H1 (cell line): ENCODE data around the gene CST7. TPM values are rescaled to one million over a fixed set of nuclear protein-coding genes. Genes with fewer than 3 reads are reported as not detected.

ENCODE experiments used
- CTCF ChIA-PET: fragments of 300-600 bp; sonication (Branson Sonifier 250); formaldehyde crosslinking; loops from one replicate; lab custom pipeline; 2021; ENCODE audit not compliant: partially characterized antibody; lab: Charles Lee
- POLR2A ChIA-PET: fragments of 300-600 bp; sonication (Branson Sonifier 250); formaldehyde crosslinking; loops from one replicate; lab custom pipeline; 2021; ENCODE audit warnings: inconsistent platforms; ENCODE audit not compliant: partially characterized antibody; lab: Charles Lee
- DNase-seq, 2 experiments: peaks; one replicate each; pipeline versions ENCODE4 v3.0.0 to v3.0.0-alpha.2; 2010 to 2022; ENCODE audit warnings: low spot score in 2 of 2, low read depth in 1 of 2, mixed read lengths in 1 of 2
- FAIRE-seq: peaks from 2 replicates; lab custom pipeline; 2011; peaks lifted over from hg19 to GRCh38; lab: Jason Lieb, UNC
- H2AFZ ChIP-seq: 2 replicates; pipeline ENCODE4 v1.8.1; 2012; ENCODE audit warnings: low read length, inconsistent platforms
- H2AK5ac ChIP-seq: 2 replicates; pipeline ENCODE4 v1.6.1; 2013; ENCODE audit warnings: low read depth, low read length
- H2BK120ac ChIP-seq: replicated peaks from 2 replicates; pipeline ENCODE3; 2013; ENCODE audit warnings: low read depth, low read length, inconsistent platforms
- H2BK12ac ChIP-seq: 2 replicates; pipeline ENCODE4 v1.6.1; 2013; ENCODE audit warnings: low read depth, low read length
- H2BK15ac ChIP-seq: 2 replicates; pipeline ENCODE4 v1.6.1; 2013; ENCODE audit warnings: low read length
- H2BK20ac ChIP-seq: 2 replicates; pipeline ENCODE4 v1.6.1; 2013; ENCODE audit warnings: low read length
- H2BK5ac ChIP-seq: 2 replicates; pipeline ENCODE4 v1.6.1; 2013; ENCODE audit warnings: low read depth, low read length
- H3K14ac ChIP-seq: 2 replicates; pipeline ENCODE4 v1.6.1; 2013; ENCODE audit warnings: inconsistent platforms; ENCODE audit not compliant: insufficient read length
- H3K18ac ChIP-seq: 2 replicates; pipeline ENCODE4 v1.6.1; 2013; ENCODE audit warnings: low read length; ENCODE audit errors: extremely low read depth
- H3K23ac ChIP-seq: 2 replicates; pipeline ENCODE4 v1.6.1; 2013; ENCODE audit warnings: inconsistent platforms; ENCODE audit not compliant: insufficient read length
- H3K23me2 ChIP-seq: 2 replicates; pipeline ENCODE4 v1.6.1; 2013; ENCODE audit warnings: low read depth, low read length
- H3K27ac ChIP-seq: 2 replicates; pipeline ENCODE4 v1.6.1; 2011; ENCODE audit warnings: low read depth, low read length, inconsistent platforms
- H3K27me3 ChIP-seq, 4 experiments: replicated peaks in 1 of 4; 1 replicate in 1 of 4; 2 replicates in 3 of 4; pipeline versions ENCODE4 v1.6.1 to v1.8.1; 2011 to 2013; ENCODE audit warnings: low read length in 3 of 4, mild to moderate bottlenecking in 3 of 4, inconsistent platforms in 2 of 4, mixed read lengths in 2 of 4, moderate library complexity in 1 of 4; ENCODE audit not compliant: control insufficient read depth in 3 of 4, insufficient read depth in 3 of 4; ENCODE audit errors: extremely low read depth in 1 of 4
- H3K36me3 ChIP-seq, 4 experiments: 2 replicates each; pipeline versions ENCODE4 v1.6.1 to v1.8.1; 2011 to 2013; ENCODE audit warnings: mild to moderate bottlenecking in 4 of 4, low read length in 3 of 4, moderate library complexity in 2 of 4, control low read depth in 1 of 4, inconsistent platforms in 1 of 4; ENCODE audit not compliant: insufficient read depth in 4 of 4, control insufficient read depth in 2 of 4
- H3K4ac ChIP-seq: replicated peaks from 2 replicates; pipeline ENCODE3; 2013; ENCODE audit warnings: low read length, low read depth, mixed read lengths, inconsistent platforms; ENCODE audit not compliant: insufficient read length
- H3K4me1 ChIP-seq, 4 experiments: replicated peaks in 1 of 4; 1 replicate in 1 of 4; 2 replicates in 3 of 4; pipeline versions ENCODE4 v1.6.1 to v1.8.1; 2011 to 2013; ENCODE audit warnings: low read length in 3 of 4, inconsistent platforms in 2 of 4, mixed read lengths in 1 of 4; ENCODE audit not compliant: insufficient read depth in 4 of 4, control insufficient read depth in 3 of 4
- H3K4me2 ChIP-seq, 2 experiments: 2 replicates each; pipeline versions ENCODE4 v1.6.1 to v1.8.1; 2011 to 2013; ENCODE audit warnings: low read depth in 2 of 2, low read length in 2 of 2, control low read depth in 1 of 2, inconsistent platforms in 1 of 2, mild to moderate bottlenecking in 1 of 2; ENCODE audit not compliant: insufficient read depth in 1 of 2
- H3K4me3 ChIP-seq, 4 experiments: fragments of 200-600, 300-600 bp in 1 of 4; sonication (generic), shearing (Covaris generic), sonication (Bioruptor Twin) in 1 of 4; 2 replicates each; pipeline versions ENCODE4 v1.5.1 to v1.8.1; 2011 to 2016; ENCODE audit warnings: low read length in 4 of 4, low read depth in 3 of 4, control low read depth in 2 of 4, inconsistent platforms in 2 of 4, mild to moderate bottlenecking in 2 of 4, mixed read lengths in 1 of 4, moderate library complexity in 1 of 4; ENCODE audit not compliant: insufficient read depth in 2 of 4; ENCODE audit errors: extremely low read depth in 1 of 4
- H3K56ac ChIP-seq: replicated peaks from 2 replicates; pipeline ENCODE3; 2013; ENCODE audit warnings: low read depth, mild to moderate bottlenecking, mixed read lengths, low read length, inconsistent platforms; ENCODE audit not compliant: insufficient read length
- H3K79me1 ChIP-seq: 2 replicates; pipeline ENCODE4 v1.6.1; 2013; ENCODE audit warnings: low read depth, low read length, control low read depth
- H3K79me2 ChIP-seq, 2 experiments: 2 replicates each; pipeline versions ENCODE4 v1.6.1 to v1.8.1; 2012 to 2013; ENCODE audit warnings: low read length in 2 of 2, mild to moderate bottlenecking in 2 of 2, inconsistent platforms in 1 of 2; ENCODE audit not compliant: insufficient read depth in 2 of 2, control insufficient read depth in 1 of 2
- H3K9ac ChIP-seq, 4 experiments: replicated peaks in 1 of 4; 1 replicate in 1 of 4; 2 replicates in 3 of 4; pipeline versions ENCODE4 v1.6.1 to v1.8.1; 2011 to 2013; ENCODE audit warnings: low read depth in 3 of 4, low read length in 3 of 4, control low read depth in 2 of 4, mild to moderate bottlenecking in 2 of 4, moderate library complexity in 2 of 4, inconsistent platforms in 1 of 4; ENCODE audit errors: extremely low read depth in 1 of 4
- H3K9me3 ChIP-seq, 2 experiments: 2 replicates each; pipeline versions ENCODE4 v1.6.1 to v1.8.1; 2012 to 2013; ENCODE audit warnings: mild to moderate bottlenecking in 2 of 2, moderate library complexity in 2 of 2, control low read depth in 1 of 2, inconsistent platforms in 1 of 2, low read depth in 1 of 2, low read length in 1 of 2, mixed read lengths in 1 of 2; ENCODE audit not compliant: insufficient read depth in 2 of 2
- H4K20me1 ChIP-seq, 2 experiments: replicated peaks in 1 of 2; 2 replicates each; pipeline versions ENCODE3 to v1.8.1; 2011 to 2013; ENCODE audit warnings: inconsistent platforms in 2 of 2, low read length in 2 of 2, mild to moderate bottlenecking in 1 of 2; ENCODE audit not compliant: insufficient read depth in 2 of 2, control insufficient read depth in 1 of 2
- H4K5ac ChIP-seq: 2 replicates; pipeline ENCODE4 v1.6.1; 2013; ENCODE audit warnings: low read length, low read depth, mixed read lengths, inconsistent platforms; ENCODE audit not compliant: insufficient read length
- H4K8ac ChIP-seq: 2 replicates; pipeline ENCODE4 v1.8.0; 2013; ENCODE audit warnings: mild to moderate bottlenecking, moderate library complexity, low read length, inconsistent platforms; ENCODE audit not compliant: insufficient read depth; ENCODE audit errors: extremely low read depth
- H4K91ac ChIP-seq: replicated peaks from 2 replicates; pipeline ENCODE3; 2013; ENCODE audit warnings: low read length, mixed read lengths, inconsistent platforms; ENCODE audit not compliant: insufficient read length
- MAFK ChIP-seq: IDR thresholded peaks from 2 replicates; pipeline ENCODE4 v1.6.1; 2012; ENCODE audit warnings: low read depth, mild to moderate bottlenecking, improper control_type of control experiment, low read length
- NANOG ChIP-seq: IDR thresholded peaks from 2 replicates; pipeline ENCODE4 v1.6.1; 2011; ENCODE audit warnings: low read length, low read depth, mild to moderate bottlenecking, inconsistent platforms; ENCODE audit not compliant: insufficient read depth, poor library complexity, severe bottlenecking
- POLR2AphosphoS5 ChIP-seq: IDR thresholded peaks from 2 replicates; pipeline ENCODE4 v1.6.1; 2011; ENCODE audit warnings: low read depth, low read length
- RAD21 ChIP-seq, 2 experiments: IDR thresholded peaks in 1 of 2; conservative IDR thresholded peaks in 1 of 2; 2 replicates each; pipeline ENCODE4 v1.6.1; 2011; ENCODE audit warnings: low read depth in 2 of 2, low read length in 2 of 2, improper control_type of control experiment in 1 of 2, inconsistent platforms in 1 of 2, mild to moderate bottlenecking in 1 of 2, moderate library complexity in 1 of 2
- RBBP5 ChIP-seq: IDR thresholded peaks from 2 replicates; pipeline ENCODE4 v1.7.1; 2012; ENCODE audit warnings: low read depth, mild to moderate bottlenecking, inconsistent platforms, low read length, moderate library complexity, borderline replicate concordance
- RFX5 ChIP-seq: IDR thresholded peaks from 2 replicates; pipeline ENCODE4 v1.6.1; 2011; ENCODE audit warnings: low read depth, low read length, improper control_type of control experiment, borderline replicate concordance
- SIN3A ChIP-seq, 2 experiments: IDR thresholded peaks in 1 of 2; conservative IDR thresholded peaks in 1 of 2; 2 replicates each; pipeline ENCODE4 v1.6.1; 2011 to 2012; ENCODE audit warnings: low read length in 2 of 2, improper control_type of control experiment in 1 of 2, low read depth in 1 of 2, mild to moderate bottlenecking in 1 of 2
- TAF1 ChIP-seq: IDR thresholded peaks from 2 replicates; pipeline ENCODE4 v1.6.1; 2011; ENCODE audit warnings: mild to moderate bottlenecking, low read depth, low read length
- YY1 ChIP-seq: IDR thresholded peaks from 2 replicates; pipeline ENCODE4 v1.6.1; 2011; ENCODE audit warnings: low read depth, mild to moderate bottlenecking, low read length
- ZNF274 ChIP-seq: IDR thresholded peaks from 2 replicates; pipeline ENCODE4 v1.7.0; 2012; ENCODE audit warnings: low read length, borderline replicate concordance; ENCODE audit errors: extremely low read depth
- WGBS, 2 experiments: shearing (Covaris generic) in 1 of 2; methylation state at CpG; one replicate each; pipeline versions ENCODE4 v1.1.6 to v1.1.7; 2013 to 2015; ENCODE audit warnings: low lambda C conversion rate in 2 of 2, mixed read lengths in 2 of 2, inconsistent platforms in 1 of 2, low coverage in 1 of 2, missing lambda C conversion rate in 1 of 2; ENCODE audit not compliant: insufficient replicate concordance in 2 of 2, insufficient coverage in 1 of 2, insufficient read length in 1 of 2; ENCODE audit errors: extremely low coverage in 1 of 2, missing lambda C conversion rate in 1 of 2; 5-methylcytosine and 5-hydroxymethylcytosine counted together
- polyA plus RNA-seq, 7 experiments: library from polyadenylated mRNA; depleted of rRNA in 3 of 7; stranded (reverse) in 5 of 7; unstranded in 2 of 7; fragments of >200 nt in 5 of 7; fragments of 200-250 nt in 2 of 7; gene quantifications; 1 replicate in 5 of 7; 2 replicates in 1 of 7; 4 replicates in 1 of 7; pipeline versions ENCODE4 v1.2.1 to v1.2.3, GENCODE V29; 2011 to 2013; ENCODE audit warnings: missing spikeins in 2 of 7, mixed read lengths in 2 of 7
- total RNA-seq: library from RNA; stranded (reverse); fragmentation: NEBNext Ultra II Directional; extraction: Animal tissue kit (Norgen Biotek cat#: 25700); gene quantifications from 2 replicates; pipeline ENCODE4 v1.2.1, GENCODE V29; 2021

The CST7 gene
- total and polyA plus RNA-seq, 2 of the 8 experiments (the other 6 are each of a cell fraction or from before 2014, with no cell fraction given) = not detected

DNA sequence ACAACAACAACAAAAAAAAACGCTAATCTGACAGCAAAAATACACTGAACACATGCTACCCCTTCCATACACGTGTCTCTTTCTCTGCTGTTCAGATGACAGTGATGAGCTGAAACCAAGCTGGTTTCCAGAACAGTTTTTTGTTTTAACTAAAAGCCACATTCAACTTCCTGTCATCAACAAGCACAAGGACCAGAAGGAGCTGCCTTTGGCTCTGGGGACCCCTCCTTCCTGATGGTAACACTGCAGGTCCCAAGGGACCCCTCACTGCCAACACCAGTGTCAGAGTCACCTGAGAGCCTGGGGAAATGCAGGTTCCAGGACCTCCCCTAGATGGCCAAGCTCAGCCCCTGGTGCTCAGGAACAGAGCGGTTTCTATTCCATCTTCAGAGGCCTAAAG, 6.0 kb downstream of the CST7 start:
- no peaks in the 10 kb centered on the region for H3K27me3 ChIP-seq
- H3K23ac ChIP-seq = no peak overlapping the region
- 86% methylated on average over 3 of the region's 3 CpGs; no CpG with 5 or more reads in 1 of the 2 experiments for WGBS, 2 experiments
- no peaks in the 10 kb centered on the region for H3K9me3 ChIP-seq
- no peak overlapping the region for H3K18ac ChIP-seq
- no peak overlapping the region for H3K56ac ChIP-seq
- no peak overlapping the region for H3K9ac ChIP-seq
- no peak overlapping the region for H2BK20ac ChIP-seq
- no peak overlapping the region for H2AFZ ChIP-seq
- H3K14ac ChIP-seq = no peak overlapping the region
- CTCF ChIA-PET = interaction anchor here (1.1 to 3.1 kb wide), 4 partner anchors 24 to 1016 kb away, joined by 3 to 16 read pairs (median 5); no protein-coding TSS in a partner anchor
- peaks cover 0 to 2% (median 0%) of the 10 kb centered on the region in 4 experiments; a peak in 1 of 8 replicates for H3K36me3 ChIP-seq
- H4K5ac ChIP-seq = no peak overlapping the region
- H4K20me1 ChIP-seq = peaks cover 0 to 5% of the 10 kb centered on the region in 2 experiments
- no peak overlapping the region for H3K27ac ChIP-seq
- H2BK12ac ChIP-seq = no peak overlapping the region
- DNase-seq = peak in 1 of 2 experiments; percentile 32
- no peaks in the 10 kb centered on the region for H3K23me2 ChIP-seq
- H3K79me2 ChIP-seq = no peaks in the 10 kb centered on the region
- H3K4me2 ChIP-seq = no peak overlapping the region
- no peak for FAIRE-seq
- H4K91ac ChIP-seq = no peak overlapping the region
- no peak overlapping the region for H2BK5ac ChIP-seq
- no peak overlapping the region for H2BK15ac ChIP-seq
- no peak overlapping the region for H2AK5ac ChIP-seq
- POLR2A ChIA-PET = interaction anchor here (0.6 kb wide), 1 partner anchor 161 kb away, joined by 3 read pairs; no protein-coding TSS in a partner anchor
- H3K79me1 ChIP-seq = no peaks in the 10 kb centered on the region
- no peak overlapping the region for H2BK120ac ChIP-seq
- H3K4ac ChIP-seq = no peak overlapping the region
- peaks cover 0 to 2% (median 0%) of the 10 kb centered on the region in 4 experiments; a peak in 1 of 7 replicates for H3K4me1 ChIP-seq
- H3K4me3 ChIP-seq = no peak overlapping the region
- H4K8ac ChIP-seq = no peak overlapping the region
- TF ChIP-seq NANOG (no peak), TAF1 (no peak), RAD21 (IDR thresholded peaks at IDR 0.05 in 1 of 2, conservative IDR thresholded peaks at IDR 0.05 in 1 of 2; ENCODE audit: low read depth in 2 of 2, low read length in 2 of 2) (no peak), SIN3A (conservative IDR thresholded peaks at IDR 0.05 in 1 of 2, IDR thresholded peaks at IDR 0.05 in 1 of 2; ENCODE audit: low read depth in 1 of 2, low read length in 2 of 2) (no peak), RFX5 (no peak), ZNF274 (no peak), MAFK (no peak), RBBP5 (no peak), YY1 (no peak), POLR2AphosphoS5 (no peak)
